GM12873 (cell line): ENCODE results near the gene FAM98C.

ENCODE experiments used
- TF ChIP-seq, protein P1 (sequence below): IDR thresholded peaks from 2 replicates; pipeline ENCODE4 v1.5.1; 2012; ENCODE audit warnings: low read depth, mild to moderate bottlenecking, moderate library complexity, low read length, control low read depth; ENCODE audit not compliant: insufficient read depth; ENCODE audit errors: missing control alignments

Gene FAM98C

DNA sequence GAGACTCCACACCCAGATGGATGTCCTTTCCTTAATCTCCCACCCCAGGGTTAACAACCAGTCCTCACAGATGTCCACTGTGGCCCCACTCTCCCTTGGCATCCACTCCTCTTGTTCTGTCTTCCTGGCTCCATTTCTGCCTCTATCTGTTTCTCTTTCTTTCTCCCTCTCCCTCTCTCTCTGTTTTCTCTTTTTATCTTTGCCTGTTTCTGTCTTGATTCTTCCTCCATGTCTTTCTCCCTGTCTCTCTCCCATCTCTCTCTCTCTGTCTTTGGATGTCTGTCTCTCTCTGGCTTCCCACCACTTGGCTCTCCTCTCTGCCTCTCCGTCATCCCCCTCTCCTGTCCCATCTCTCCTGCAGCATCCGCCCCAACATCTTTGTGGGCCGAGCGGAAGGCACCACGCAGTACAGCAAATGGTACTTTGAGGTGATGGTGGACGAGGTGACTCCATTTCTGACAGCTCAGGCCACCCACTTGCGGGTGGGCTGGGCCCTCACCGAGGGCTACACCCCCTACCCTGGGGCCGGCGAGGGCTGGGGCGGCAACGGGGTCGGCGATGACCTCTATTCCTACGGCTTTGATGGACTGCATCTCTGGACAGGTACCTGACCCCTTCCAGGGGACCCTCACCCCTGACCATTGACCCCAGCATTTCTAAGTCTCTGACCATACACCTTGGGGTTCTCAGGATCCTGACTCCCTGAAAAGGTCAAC is 55.0 kb downstream of the FAM98C start:
- TF ChIP-seq, protein P1, sequence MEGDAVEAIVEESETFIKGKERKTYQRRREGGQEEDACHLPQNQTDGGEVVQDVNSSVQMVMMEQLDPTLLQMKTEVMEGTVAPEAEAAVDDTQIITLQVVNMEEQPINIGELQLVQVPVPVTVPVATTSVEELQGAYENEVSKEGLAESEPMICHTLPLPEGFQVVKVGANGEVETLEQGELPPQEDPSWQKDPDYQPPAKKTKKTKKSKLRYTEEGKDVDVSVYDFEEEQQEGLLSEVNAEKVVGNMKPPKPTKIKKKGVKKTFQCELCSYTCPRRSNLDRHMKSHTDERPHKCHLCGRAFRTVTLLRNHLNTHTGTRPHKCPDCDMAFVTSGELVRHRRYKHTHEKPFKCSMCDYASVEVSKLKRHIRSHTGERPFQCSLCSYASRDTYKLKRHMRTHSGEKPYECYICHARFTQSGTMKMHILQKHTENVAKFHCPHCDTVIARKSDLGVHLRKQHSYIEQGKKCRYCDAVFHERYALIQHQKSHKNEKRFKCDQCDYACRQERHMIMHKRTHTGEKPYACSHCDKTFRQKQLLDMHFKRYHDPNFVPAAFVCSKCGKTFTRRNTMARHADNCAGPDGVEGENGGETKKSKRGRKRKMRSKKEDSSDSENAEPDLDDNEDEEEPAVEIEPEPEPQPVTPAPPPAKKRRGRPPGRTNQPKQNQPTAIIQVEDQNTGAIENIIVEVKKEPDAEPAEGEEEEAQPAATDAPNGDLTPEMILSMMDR = no peak
